HG03159 (cell line): ENCODE data around the gene SMYD3.

Experiments
- ATAC-seq: cut with Tn5 transposase; IDR thresholded peaks from one replicate; pipeline ENCODE4 v1.9.1; 2021; ENCODE audit warnings: mild to moderate bottlenecking, moderate library complexity; ENCODE audit not compliant: unreplicated experiment

The SMYD3 gene

GRCh38 chr1:245937316-245938045 lies 569.6 kb downstream of the SMYD3 start:
- ATAC-seq: no peak

- ATAC-seq: no peak
These were observed 572.7 kb downstream of the SMYD3 start for GRCh38 chr1:245934409-245934808.

- no peak for ATAC-seq
These were observed 573.5 kb downstream of the SMYD3 start for GRCh38 chr1:245933431-245934045.

GRCh38 chr1:245932302-245932972 lies 574.6 kb downstream of the SMYD3 start:
- ATAC-seq: no peak

GRCh38 chr1:245931450-245931849 lies 575.6 kb downstream of the SMYD3 start:
- no peak for ATAC-seq

- no peak for ATAC-seq
These were observed 577.9 kb downstream of the SMYD3 start for GRCh38 chr1:245929224-245929623.

GRCh38 chr1:245926888-245927287 lies 580.2 kb downstream of the SMYD3 start:
- ATAC-seq: no peak

GRCh38 chr1:245923215-245923614 lies 583.9 kb downstream of the SMYD3 start:
- ATAC-seq: no peak

GRCh38 chr1:245921417-245921816 lies 585.7 kb downstream of the SMYD3 start:
- no peak for ATAC-seq

GRCh38 chr1:245917403-245917802 lies 589.7 kb downstream of the SMYD3 start:
- ATAC-seq: no peak

GRCh38 chr1:245915841-245916240 lies 591.2 kb downstream of the SMYD3 start:
- no peak for ATAC-seq

GRCh38 chr1:245915406-245915805 lies 591.7 kb downstream of the SMYD3 start:
- no peak for ATAC-seq

GRCh38 chr1:245908543-245908942 lies 598.5 kb downstream of the SMYD3 start:
- no peak for ATAC-seq

GRCh38 chr1:245906207-245906606 lies 600.9 kb downstream of the SMYD3 start:
- ATAC-seq: no peak

- no peak for ATAC-seq
These were observed 603.2 kb downstream of the SMYD3 start for GRCh38 chr1:245903851-245904250.

- ATAC-seq: no peak
These were observed 605.5 kb downstream of the SMYD3 start for GRCh38 chr1:245901565-245901964.

GRCh38 chr1:245901037-245901436 lies 606.0 kb downstream of the SMYD3 start:
- ATAC-seq: no peak

GRCh38 chr1:245898581-245898980 lies 608.5 kb downstream of the SMYD3 start:
- no peak for ATAC-seq

- ATAC-seq: no peak
These were observed 610.8 kb downstream of the SMYD3 start for GRCh38 chr1:245896258-245896657.

- ATAC-seq: no peak
These were observed 611.6 kb downstream of the SMYD3 start for GRCh38 chr1:245895455-245895959.

GRCh38 chr1:245894843-245895242 lies 612.2 kb downstream of the SMYD3 start:
- ATAC-seq: no peak

GRCh38 chr1:245893025-245893424 lies 614.1 kb downstream of the SMYD3 start:
- ATAC-seq: no peak
